Left forelimb (tissue), 1 donor: ENCODE measurements around the gene CEACAM20.
"Not testable (repeated sequence)": the region's sequence is repeated elsewhere in the genome, so short reads cannot be mapped to it uniquely, and the experiment has no call there.

Experiments used
- DNase-seq: peaks from one replicate; pipeline ENCODE4 v3.0.0-alpha.2; 2018; ENCODE audit warnings: low spot score

Gene CEACAM20

GRCh38 chr19:44548736-44549135 is 19.3 kb upstream of the CEACAM20 start:
- no peak for DNase-seq

- no peak for DNase-seq
Observed at GRCh38 chr19:44544031-44544430, 14.6 kb upstream of the CEACAM20 start.

GRCh38 chr19:44542671-44543070 is 13.2 kb upstream of the CEACAM20 start:
- DNase-seq: no peak

GRCh38 chr19:44540736-44541135 is 11.3 kb upstream of the CEACAM20 start:
- no peak for DNase-seq

- DNase-seq: no peak
Observed at GRCh38 chr19:44539991-44540390, 10.5 kb upstream of the CEACAM20 start.

- no peak for DNase-seq
Observed at GRCh38 chr19:44539236-44539826, 9.9 kb upstream of the CEACAM20 start.

- DNase-seq: not testable (repeated sequence)
Observed at GRCh38 chr19:44535361-44535760, 5.9 kb upstream of the CEACAM20 start.

GRCh38 chr19:44532819-44533218 is 3.3 kb upstream of the CEACAM20 start:
- no peak for DNase-seq

- no peak for DNase-seq
Observed at GRCh38 chr19:44530777-44531176, 1.3 kb upstream of the CEACAM20 start.

GRCh38 chr19:44527554-44527953 is 1.9 kb downstream of the CEACAM20 start:
- no peak for DNase-seq

- no peak for DNase-seq
Observed at GRCh38 chr19:44525721-44526430, 3.6 kb downstream of the CEACAM20 start.

GRCh38 chr19:44521370-44521769 is 8.1 kb downstream of the CEACAM20 start:
- no peak for DNase-seq

GRCh38 chr19:44517146-44517545 is 12.3 kb downstream of the CEACAM20 start:
- DNase-seq: no peak

- no peak for DNase-seq
Observed at GRCh38 chr19:44515907-44516306, 13.6 kb downstream of the CEACAM20 start.

GRCh38 chr19:44515031-44515430 is 14.4 kb downstream of the CEACAM20 start:
- no peak for DNase-seq

- DNase-seq: no peak
Observed at GRCh38 chr19:44512326-44513298, 16.9 kb downstream of the CEACAM20 start.

- no peak for DNase-seq
Observed at GRCh38 chr19:44509478-44509877, 20.0 kb downstream of the CEACAM20 start.

- peak; percentile 99 for DNase-seq
Observed at GRCh38 chr19:44499962-44500949, 29.2 kb downstream of the CEACAM20 start, which contains the start of gene ZNF180. TSS of gene ZNF180 (minus strand) at chr19:44500522. CDS start at chr19:44497334, 3,188 bp downstream.

GRCh38 chr19:44499559-44499958 is 29.9 kb downstream of the CEACAM20 start:
- DNase-seq: no peak

GRCh38 chr19:44498988-44499387 is 30.5 kb downstream of the CEACAM20 start:
- no peak for DNase-seq

GRCh38 chr19:44496711-44497110 is 32.8 kb downstream of the CEACAM20 start:
- DNase-seq: no peak
